ENCODE data around the gene GEMIN4. TPM values are rescaled to one million over a fixed set of nuclear protein-coding genes. Genes with fewer than 3 reads are reported as not detected.

GEMIN4 gene
- total and polyA plus RNA-seq, 10 of the 15 experiments (the other 5 are each of a cell fraction or from before 2014, with no cell fraction given), result 2.4 to 55.6 (median 34.5) TPM

DNA sequence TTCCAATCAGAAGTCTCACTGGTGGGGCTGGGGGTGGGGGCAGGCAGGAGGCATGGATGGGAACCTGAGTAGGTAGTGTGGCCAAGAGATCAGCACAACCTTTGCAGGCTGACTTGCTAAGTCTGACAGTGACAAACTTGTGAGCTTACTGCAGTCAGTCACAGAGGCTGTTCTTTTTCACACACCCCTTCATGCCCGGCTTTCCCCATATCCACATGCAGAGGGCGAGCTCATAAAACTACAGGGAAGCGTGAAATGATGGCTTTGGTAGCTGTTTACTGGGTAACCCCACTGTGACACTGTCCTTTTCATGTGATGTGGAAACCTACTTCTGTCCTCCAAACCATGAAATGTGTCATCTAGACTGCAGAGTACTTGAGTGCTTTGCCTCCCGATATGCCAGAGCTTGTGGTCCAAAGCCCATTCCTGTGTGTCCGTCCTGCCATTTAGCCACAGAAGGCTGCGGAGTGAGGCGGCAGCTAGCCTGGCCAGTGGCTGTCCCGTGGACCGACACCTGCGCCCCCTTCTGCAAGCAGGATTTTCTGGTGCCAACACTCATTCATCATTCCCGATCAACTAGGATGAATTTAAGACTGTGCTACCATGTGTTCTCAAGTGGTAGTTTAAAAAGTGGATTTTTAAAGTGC is 9.8 kb downstream of the GEMIN4 start:
- SMC1A ChIA-PET (ENCODE audit: uncharacterized antibody, unreplicated experiment), result interaction anchor here (0.7 to 1.0 kb wide), 2 partner anchors 8 to 21 kb away, joined by 3 to 4 read pairs; no protein-coding TSS in a partner anchor
- CTCF ChIA-PET, result no interaction called here
- WGBS (ENCODE audit: insufficient coverage, insufficient replicate concordance, low lambda C conversion rate, missing lambda C conversion rate), result 96% methylated on average over 11 of the region's 11 CpGs

More for the DNA sequence above, 9.8 kb downstream of the GEMIN4 start:
- H3K4me1 ChIP-seq (ENCODE audit: control insufficient read depth, insufficient read depth, low read length), result peaks cover 13% of the 10 kb centered on the region
- no peak overlapping the region for H3K27ac ChIP-seq (ENCODE audit: control insufficient read depth, insufficient read depth)
- BruUV-seq (replicated peaks), result no TSS peak
- no peaks in the 10 kb centered on the region for H4K20me1 ChIP-seq (ENCODE audit: control insufficient read depth, insufficient read depth)
- in situ Hi-C loops (cut with MboI) (no loop called here), intact Hi-C loops (cut with micrococcal nuclease; ENCODE audit: unreplicated experiment) (no loop called here)
- H3K4me3 ChIP-seq, result no peak overlapping the region
- no peaks in the 10 kb centered on the region; the same call in 2 of the 3 replicates for H3K9me3 ChIP-seq (replicated peaks; ENCODE audit: control insufficient read depth, insufficient read depth, low read length)
- ChIA-PET RAD21 (ENCODE audit: unreplicated experiment) (no interaction called here), POLR2A (interaction anchor here (0.5 to 1.1 kb wide), 2 partner anchors 19 to 24 kb away, joined by 3 to 7 read pairs; no protein-coding TSS in a partner anchor)
- no peak overlapping the region for H2AFZ ChIP-seq (ENCODE audit: control insufficient read depth, low read depth, low read length)
- TF ChIP-seq POLR2A (IDR thresholded peaks at IDR 0.05; ENCODE audit: low read depth, low read length), result peak; percentile 51; the same call in 1 of the 2 replicates
- TF ChIP-seq SREBF2 (IDR thresholded peaks at IDR 0.05; ENCODE audit: low read length), result no peak
- TF ChIP-seq POLR2AphosphoS5 (IDR thresholded peaks at IDR 0.05; ENCODE audit: low read length), result peak; percentile 51; the same call in 1 of the 2 replicates
- TF ChIP-seq, protein P1, sequence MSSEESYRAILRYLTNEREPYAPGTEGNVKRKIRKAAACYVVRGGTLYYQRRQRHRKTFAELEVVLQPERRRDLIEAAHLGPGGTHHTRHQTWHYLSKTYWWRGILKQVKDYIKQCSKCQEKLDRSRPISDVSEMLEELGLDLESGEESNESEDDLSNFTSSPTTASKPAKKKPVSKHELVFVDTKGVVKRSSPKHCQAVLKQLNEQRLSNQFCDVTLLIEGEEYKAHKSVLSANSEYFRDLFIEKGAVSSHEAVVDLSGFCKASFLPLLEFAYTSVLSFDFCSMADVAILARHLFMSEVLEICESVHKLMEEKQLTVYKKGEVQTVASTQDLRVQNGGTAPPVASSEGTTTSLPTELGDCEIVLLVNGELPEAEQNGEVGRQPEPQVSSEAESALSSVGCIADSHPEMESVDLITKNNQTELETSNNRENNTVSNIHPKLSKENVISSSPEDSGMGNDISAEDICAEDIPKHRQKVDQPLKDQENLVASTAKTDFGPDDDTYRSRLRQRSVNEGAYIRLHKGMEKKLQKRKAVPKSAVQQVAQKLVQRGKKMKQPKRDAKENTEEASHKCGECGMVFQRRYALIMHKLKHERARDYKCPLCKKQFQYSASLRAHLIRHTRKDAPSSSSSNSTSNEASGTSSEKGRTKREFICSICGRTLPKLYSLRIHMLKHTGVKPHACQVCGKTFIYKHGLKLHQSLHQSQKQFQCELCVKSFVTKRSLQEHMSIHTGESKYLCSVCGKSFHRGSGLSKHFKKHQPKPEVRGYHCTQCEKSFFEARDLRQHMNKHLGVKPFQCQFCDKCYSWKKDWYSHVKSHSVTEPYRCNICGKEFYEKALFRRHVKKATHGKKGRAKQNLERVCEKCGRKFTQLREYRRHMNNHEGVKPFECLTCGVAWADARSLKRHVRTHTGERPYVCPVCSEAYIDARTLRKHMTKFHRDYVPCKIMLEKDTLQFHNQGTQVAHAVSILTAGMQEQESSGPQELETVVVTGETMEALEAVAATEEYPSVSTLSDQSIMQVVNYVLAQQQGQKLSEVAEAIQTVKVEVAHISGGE (CRISPR knock-in tag; IDR thresholded peaks at IDR 0.05), result no peak
- TF ChIP-seq SMAD5 (IDR thresholded peaks at IDR 0.05; ENCODE audit: low read depth), result no peak
- peaks cover 6% of the 10 kb centered on the region for H3K79me2 ChIP-seq (ENCODE audit: control insufficient read depth, insufficient read depth, low read length)
- H3K27me3 ChIP-seq (replicated peaks in 1 of 2; ENCODE audit: control insufficient read depth in 2 of 2, insufficient read depth in 2 of 2, low read length in 1 of 2), result no peaks in the 10 kb centered on the region
- H3K9ac ChIP-seq (ENCODE audit: control insufficient read depth, insufficient read depth, low read length), result no peak overlapping the region
- ATAC-seq (no peak), DNase-seq (ENCODE audit: low read depth, low spot score) (no peak), FAIRE-seq (no peak)
- no peak overlapping the region for H3K4me2 ChIP-seq (ENCODE audit: control insufficient read depth, insufficient read depth)
- peaks cover 25 to 35% of the 10 kb centered on the region in 2 experiments for H3K36me3 ChIP-seq (ENCODE audit: control insufficient read depth in 2 of 2, insufficient read depth in 2 of 2, low read length in 1 of 2)
